C4-2B (cell line): Measurements from ENCODE around the gene CENPE.

Experiments used
- H3K27ac ChIP-seq: fragments of 450-650 bp; 2 replicates; pipeline ENCODE4 v1.5.1; 2017
- CTCF ChIP-seq: fragments of 450-650 bp; conservative IDR thresholded peaks from 2 replicates; pipeline ENCODE4 v1.5.1; 2017; ENCODE audit warnings: mild to moderate bottlenecking
- ZFX ChIP-seq: fragments of 450-650 bp; IDR thresholded peaks from 2 replicates; pipeline ENCODE4 v1.6.1; 2017

The CENPE gene

GRCh38 chr4:103126126-103126525, 72.0 kb downstream of the CENPE start:
- H3K27ac ChIP-seq = no peak overlapping the region
- TF ChIP-seq ZFX = no peak
- no peak for TF ChIP-seq CTCF

GRCh38 chr4:103123114-103123513, 75.0 kb downstream of the CENPE start:
- TF ChIP-seq CTCF = no peak
- TF ChIP-seq ZFX = no peak

GRCh38 chr4:103118166-103118565, 80.0 kb downstream of the CENPE start:
- no peak overlapping the region for H3K27ac ChIP-seq
- TF ChIP-seq CTCF = no peak
- no peak for TF ChIP-seq ZFX

More at GRCh38 chr4:103123114-103123513, 75.0 kb downstream of the CENPE start:
- H3K27ac ChIP-seq = no peak overlapping the region

DNA sequence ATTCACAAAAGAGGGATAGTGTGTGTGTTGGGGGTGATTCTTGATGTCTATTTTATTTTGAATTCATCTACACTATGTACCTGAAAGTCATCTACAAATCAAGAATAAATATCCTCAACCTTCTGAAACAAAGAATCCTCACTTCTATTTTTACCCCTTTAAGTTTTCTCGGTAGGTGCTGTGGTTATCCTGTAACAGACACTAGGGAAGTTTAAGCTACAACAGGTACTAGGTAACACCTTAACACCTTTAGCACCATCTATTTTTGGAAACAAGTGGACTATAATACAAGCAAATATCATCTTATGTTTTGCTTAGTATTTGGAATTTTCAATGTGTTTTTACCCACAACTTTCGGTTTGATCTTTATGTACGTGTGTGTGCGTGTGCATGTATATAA, 86.5 kb downstream of the CENPE start:
- H3K27ac ChIP-seq = no peak overlapping the region
- TF ChIP-seq CTCF (no peak), ZFX (no peak)

- TF ChIP-seq CTCF (no peak), ZFX (no peak)
Observed at GRCh38 chr4:103108542-103108941, 89.6 kb downstream of the CENPE start.

DNA sequence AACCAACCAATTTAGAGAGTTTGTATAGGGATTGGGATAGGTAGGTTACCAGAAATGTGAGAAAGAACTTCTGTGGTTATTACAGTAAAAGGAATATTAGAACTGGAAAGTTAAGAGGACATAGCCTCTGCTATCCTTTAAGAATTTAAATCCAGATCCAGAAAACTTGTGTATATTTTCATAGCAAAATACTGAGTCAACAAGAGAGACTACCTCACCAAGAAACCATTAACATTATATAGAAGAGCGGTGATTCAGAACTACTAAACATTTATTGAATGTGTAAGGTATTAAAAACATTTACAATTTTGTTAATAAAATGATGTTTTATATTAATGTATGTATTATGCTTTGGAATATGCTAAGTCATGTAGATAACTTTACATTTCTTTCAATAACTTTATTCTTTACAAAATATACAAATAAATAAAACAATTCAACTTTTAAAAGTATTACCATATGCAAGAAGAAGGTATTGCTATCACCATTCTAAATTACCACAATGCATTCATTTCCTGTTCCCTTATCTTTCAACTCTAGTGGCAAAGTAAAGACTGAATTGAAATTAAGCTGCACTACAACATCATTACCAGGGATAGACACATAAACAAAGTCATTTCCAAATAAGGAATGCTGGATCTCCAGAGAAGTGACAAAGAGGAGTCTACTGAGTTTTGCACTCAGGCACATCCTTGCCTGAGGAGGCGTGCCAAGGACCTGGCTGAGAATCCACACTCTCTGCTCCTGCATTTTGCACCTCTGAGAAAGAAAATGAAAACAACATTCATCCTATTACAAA, 92.4 kb downstream of the CENPE start:
- H3K27ac ChIP-seq = no peak overlapping the region
- no peak for TF ChIP-seq CTCF
- no peak for TF ChIP-seq ZFX

More at GRCh38 chr4:103108542-103108941, 89.6 kb downstream of the CENPE start:
- no peak overlapping the region for H3K27ac ChIP-seq

DNA sequence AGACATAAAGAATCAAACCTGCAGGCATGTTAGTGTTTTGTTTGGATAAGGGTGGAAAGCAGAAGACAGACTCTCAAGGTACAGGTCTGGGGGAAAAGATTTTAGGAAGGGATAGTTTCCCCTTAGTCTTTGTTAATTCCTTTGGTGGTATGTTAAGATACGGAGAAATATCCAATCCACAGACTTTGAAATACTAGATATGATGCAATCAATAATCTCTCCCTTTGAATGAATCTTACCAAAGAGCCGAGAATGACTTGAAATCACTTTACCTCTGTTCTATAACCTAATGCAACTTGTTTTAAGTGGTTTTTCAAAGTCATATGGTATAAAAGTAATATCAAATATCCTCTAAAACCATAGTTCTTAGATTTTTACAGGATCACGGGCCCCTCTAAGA, 93.3 kb downstream of the CENPE start:
- no peak for TF ChIP-seq CTCF
- TF ChIP-seq ZFX = no peak
- no peak overlapping the region for H3K27ac ChIP-seq
